Measurements from ENCODE around the gene NFIB.

GRCh38 chr9:14072850-14073249 lies 241.1 kb downstream of the NFIB start:
- TF ChIP-seq, protein P1, sequence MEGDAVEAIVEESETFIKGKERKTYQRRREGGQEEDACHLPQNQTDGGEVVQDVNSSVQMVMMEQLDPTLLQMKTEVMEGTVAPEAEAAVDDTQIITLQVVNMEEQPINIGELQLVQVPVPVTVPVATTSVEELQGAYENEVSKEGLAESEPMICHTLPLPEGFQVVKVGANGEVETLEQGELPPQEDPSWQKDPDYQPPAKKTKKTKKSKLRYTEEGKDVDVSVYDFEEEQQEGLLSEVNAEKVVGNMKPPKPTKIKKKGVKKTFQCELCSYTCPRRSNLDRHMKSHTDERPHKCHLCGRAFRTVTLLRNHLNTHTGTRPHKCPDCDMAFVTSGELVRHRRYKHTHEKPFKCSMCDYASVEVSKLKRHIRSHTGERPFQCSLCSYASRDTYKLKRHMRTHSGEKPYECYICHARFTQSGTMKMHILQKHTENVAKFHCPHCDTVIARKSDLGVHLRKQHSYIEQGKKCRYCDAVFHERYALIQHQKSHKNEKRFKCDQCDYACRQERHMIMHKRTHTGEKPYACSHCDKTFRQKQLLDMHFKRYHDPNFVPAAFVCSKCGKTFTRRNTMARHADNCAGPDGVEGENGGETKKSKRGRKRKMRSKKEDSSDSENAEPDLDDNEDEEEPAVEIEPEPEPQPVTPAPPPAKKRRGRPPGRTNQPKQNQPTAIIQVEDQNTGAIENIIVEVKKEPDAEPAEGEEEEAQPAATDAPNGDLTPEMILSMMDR (IDR thresholded peaks at IDR 0.05; ENCODE audit: extremely low read depth in 1 of 2, insufficient read depth in 1 of 2, low read depth in 1 of 2, low read length in 2 of 2) = no peak
- TF ChIP-seq MAX (IDR thresholded peaks at IDR 0.05; ENCODE audit: insufficient read depth, insufficient read length) (no peak), EZH2 (IDR thresholded peaks at IDR 0.05; ENCODE audit: borderline replicate concordance, low read depth, low read length, severe bottlenecking) (no peak), FOS (IDR thresholded peaks at IDR 0.05; ENCODE audit: borderline replicate concordance, insufficient read depth, low read length) (no peak), POLR2A (IDR thresholded peaks at IDR 0.05; ENCODE audit: low read depth, low read length) (no peak), POLR2AphosphoS5 (IDR thresholded peaks at IDR 0.05; ENCODE audit: insufficient read depth, low read depth, low read length) (no peak), JUN (IDR thresholded peaks at IDR 0.05; ENCODE audit: borderline replicate concordance, insufficient read depth, insufficient read length, low read depth) (no peak)

Data from endothelial cell of umbilical vein (primary cell).